Embryonic facial prominence (tissue), 1 donor: ENCODE measurements around the gene CFAP251.

Source experiments
- DNase-seq: peaks from one replicate; pipeline ENCODE4 v3.0.0-alpha.2; 2016; ENCODE audit errors: extremely low spot score

The CFAP251 gene

DNA sequence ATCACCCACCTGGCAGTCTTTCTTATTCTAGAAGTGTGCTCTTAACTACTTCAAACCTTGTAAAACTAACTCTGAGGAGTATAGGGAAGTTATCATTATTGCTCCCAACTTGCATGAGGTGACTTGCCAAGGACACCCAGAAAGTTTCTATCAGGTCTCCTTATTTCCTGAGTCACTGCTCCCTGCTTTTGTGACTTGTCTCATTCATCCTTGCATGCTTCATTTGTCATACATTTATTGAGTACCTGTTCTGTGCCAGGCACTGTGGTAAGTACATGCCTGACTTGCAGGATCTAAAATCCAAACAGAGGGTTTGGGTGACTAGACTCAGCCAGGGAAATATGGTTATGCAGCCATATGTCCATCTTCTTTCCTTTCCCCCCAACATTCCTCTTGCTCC, 25.5 kb downstream of the CFAP251 start:
- DNase-seq = no peak

DNA sequence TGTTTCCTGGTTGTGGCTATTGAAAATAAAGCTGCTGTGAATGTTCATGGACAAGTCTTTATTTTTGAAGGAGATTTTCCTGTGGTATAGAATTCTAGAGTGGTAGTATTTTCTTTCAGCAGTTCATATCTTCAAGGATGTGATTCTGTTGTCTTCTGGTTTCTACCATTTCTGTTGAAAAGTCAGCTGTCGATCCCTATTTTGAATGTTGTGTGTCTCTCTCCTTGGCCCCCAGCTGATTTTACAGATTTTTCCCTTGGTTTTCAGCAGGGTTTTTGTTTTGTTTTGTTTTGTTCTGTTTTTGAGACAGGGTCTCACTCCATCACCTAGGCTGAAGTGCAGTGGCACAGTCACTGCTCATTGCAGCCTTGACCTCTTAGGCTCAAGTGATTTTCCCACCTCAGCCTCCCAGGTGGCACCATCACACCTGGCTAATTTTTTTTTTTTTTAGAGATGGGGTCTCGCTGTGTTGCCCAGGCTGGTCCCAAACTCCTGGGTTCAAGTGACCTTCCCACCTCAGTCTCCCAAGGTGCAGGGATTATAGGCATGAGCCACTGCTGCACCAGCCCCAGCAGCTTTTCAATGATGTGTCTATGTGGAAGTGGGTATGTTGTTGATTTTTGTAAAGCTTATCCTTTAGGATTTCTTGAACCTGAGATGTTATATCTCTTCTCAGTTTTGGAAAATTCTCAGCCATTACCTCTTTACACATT, 28.1 kb downstream of the CFAP251 start:
- no peak for DNase-seq

DNA sequence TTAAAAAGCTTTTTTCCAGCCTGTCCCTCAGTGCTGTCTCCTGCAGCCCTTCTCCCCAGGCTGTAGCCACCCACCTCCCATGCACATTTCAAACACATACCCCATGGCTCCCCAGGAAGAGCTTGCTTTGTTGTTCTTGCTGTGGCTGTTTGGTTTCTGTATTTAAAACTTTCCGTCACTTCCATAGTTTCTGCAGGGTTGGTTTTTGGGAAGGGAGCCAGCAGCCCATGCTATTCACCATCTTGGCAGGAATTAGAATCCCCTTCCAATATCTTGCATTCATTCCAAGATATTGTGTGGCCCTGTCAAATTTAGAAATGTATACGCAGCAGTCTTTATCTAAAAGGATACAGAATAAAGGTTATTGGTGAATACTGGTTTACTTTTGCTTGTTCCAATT, 29.6 kb downstream of the CFAP251 start:
- DNase-seq = no peak

DNA sequence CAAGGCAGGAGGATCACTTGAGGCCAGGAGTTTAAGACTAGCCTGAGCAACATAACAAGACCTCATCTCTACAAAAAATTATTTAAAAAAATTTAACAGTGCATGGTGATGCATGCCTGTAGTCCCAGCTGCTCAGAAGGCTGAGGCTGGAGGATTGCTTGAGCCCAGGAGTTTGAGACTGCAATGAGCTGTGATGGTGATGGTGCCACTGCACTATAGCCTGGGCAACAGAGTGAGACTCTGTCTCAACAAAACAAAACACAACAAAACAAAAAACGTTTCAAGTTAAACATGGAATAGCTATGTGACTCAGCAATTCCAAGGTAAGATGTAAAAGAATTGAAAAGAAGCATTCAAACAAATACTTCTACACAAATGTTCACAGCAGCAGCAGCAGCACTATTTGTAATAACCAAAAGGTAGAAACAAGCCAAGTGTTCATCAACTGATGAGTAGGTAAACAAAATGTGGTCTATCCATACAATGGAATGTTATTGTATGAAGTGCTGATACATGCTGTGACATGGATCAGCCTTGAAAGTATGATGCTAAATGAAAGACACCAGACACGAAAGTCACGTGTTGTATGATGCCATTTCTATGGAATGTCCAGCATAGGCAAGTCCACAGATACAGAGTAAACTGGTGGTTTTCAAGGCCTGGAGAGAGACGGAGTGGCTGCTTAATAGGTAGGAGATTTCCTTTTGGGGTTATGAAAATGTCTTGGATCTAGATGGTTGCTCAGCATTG, 31.4 kb downstream of the CFAP251 start:
- no peak for DNase-seq

DNA sequence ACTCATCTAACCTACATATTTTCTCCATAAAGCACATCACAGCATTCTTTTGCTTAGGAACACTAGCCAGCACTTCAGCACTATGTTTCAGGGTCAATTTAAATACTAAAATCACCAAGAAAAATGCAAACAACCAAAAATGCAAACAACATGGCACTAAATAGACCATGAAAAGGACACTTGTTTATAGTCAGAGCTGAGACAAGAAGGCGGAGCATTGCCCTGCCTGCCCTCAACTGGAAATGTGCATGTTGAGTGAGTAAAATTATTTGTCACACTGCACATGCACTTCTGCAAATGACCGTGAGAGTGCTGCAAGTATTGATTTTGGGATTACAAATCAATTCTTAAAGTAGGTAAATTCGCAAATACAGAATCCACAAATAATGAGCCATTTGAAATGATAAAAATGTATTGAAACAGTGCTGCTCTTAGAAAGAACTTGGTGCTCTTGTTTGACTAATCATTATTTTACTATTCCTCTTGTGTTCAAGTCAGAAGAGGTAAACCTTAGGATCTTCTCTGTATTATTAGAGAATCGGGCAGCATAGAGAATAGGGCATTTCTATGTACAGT, 34.8 kb downstream of the CFAP251 start:
- no peak for DNase-seq

DNA sequence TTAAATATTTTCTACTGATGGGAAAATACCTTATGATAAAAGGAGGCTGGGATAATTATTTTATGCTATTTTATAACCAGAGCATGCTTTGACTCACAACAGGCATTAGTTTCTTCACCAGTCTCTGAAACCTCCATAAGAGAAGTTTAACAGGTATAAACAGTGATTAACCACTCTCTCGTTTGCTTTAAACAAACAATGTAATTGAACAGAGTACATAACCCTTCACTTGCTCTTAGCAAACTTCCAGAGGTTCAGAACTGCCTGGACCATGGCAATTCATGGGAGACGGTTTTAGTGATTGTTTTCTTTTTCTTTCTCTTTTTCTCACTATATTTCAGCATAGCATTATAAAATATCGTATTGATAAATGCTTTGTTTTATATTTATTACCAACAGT, 35.3 kb downstream of the CFAP251 start:
- DNase-seq = no peak

DNA sequence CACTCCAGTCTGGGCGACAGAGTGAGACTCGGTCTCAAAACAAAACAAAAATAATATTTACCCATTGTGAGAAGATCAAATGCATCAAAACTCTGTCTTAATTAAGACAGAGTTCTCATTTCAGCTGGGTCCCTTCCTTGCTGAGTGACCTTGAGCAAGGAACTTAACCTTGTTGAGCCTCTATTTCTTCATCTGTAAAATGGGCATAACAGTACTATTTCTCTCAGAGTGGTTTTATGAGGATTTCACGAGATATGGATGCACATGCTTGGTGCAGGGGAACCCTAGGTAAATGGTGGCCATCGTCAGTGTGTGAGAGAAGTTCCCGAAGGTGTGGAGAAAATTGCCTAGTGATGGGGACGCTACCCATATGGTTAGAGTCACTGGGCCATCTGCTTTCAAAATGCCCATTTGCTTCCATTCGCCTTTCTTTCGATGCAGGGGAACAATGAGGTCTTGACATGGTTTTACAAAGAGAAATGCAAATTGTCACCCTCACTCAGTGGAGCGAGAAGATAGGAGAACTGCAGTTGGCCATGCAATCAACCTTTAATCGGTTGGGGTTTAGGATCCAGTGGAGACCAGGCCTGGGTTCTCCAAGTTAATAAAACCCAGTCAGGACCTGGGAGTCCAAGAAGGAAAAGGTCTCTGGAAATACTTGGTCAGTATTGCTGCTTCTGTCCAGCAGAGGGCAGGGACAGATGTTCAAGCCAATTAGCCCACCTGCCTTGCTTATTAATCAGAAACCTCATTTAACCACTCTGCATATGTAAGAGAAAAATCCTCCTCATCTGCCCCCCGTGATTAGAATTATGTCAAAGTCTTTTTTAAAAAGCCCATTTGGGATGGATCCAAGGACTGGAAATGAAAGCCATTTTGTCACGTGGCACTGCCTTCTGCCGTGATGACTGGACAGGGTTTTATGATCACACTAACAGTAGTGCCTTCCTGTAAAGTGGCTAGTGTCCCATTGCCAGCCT, 37.2 kb downstream of the CFAP251 start:
- no peak for DNase-seq

DNA sequence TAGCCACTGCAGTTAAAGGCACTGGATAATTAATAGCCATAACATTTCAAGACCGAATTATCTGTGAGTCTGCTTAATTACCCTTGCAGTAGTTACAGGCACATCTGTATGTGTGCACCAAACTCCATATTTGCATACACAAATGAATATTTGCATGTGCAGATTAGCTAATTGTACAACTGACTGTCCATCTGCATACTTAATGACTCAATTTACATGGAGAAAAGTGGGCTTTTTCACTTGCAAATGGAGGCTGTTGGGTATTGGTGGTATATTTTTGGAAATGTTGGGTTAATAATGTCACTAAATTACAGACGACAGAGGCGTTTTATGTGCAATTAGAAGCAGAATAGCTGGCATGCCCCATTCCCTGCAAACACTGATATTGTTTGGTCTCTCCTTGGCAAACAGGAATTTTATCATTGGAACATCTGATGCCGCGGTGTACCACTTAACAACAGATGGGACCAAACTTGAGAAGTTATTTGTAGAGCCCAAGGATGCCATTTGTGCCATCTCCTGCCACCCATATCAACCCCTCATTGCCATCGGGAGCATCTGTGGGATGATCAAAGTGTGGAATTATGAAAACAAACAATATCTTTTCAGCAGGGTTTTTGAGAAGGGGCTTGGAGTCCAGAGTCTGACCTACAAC, 39.6 kb downstream of the CFAP251 start:
- no peak for DNase-seq

DNA sequence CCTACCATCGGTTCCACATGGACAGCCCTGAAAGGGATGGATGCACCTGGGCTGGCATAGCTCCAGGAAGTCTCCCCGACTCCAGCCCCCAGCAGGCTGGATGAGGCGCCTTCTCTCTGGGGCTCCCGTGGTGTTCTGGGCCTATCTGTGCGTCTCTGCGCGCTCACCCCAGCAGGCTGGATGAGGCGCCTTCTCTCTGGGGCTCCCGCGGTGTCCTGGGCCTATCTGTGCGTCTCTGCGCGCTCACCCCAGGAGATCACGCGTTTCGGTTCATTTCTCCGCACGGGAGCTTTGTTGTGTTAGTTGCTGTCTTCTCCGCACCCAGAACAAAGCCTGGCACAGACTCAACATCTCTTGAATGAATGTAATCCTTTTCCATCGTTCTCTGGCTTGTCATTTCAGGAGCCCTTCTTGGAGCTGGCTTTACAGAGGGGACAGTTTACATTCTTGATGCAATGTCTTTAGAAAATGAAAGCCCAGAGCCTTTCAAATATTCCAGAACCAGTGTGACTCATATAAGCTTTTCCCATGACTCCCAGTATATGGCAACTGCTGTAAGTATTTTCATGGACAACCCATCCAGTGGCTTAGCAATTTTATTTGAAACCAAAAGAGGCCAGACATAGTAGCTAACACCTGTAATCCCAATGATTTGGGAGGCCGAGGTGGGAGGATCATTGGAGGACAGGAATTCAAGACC, 40.3 kb downstream of the CFAP251 start:
- DNase-seq = no peak

DNA sequence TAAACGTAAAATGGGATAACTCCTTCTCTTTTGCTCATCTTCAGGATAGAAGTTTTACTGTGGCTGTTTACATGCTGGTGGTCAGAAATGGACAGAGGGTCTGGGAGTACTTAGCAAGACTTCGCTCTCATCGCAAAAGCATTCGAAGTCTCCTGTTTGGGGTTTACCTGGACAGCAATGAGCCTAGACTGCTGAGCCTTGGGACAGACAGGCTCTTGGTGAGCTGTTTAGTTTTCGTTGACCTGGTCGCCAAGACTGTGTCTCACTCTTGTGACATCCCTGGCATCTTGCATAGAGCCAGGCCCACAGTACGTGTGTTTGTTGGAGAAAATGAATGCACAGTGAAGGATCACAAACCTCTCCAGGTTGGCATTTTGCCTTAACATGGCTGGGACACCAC, 42.1 kb downstream of the CFAP251 start:
- no peak for DNase-seq

DNA sequence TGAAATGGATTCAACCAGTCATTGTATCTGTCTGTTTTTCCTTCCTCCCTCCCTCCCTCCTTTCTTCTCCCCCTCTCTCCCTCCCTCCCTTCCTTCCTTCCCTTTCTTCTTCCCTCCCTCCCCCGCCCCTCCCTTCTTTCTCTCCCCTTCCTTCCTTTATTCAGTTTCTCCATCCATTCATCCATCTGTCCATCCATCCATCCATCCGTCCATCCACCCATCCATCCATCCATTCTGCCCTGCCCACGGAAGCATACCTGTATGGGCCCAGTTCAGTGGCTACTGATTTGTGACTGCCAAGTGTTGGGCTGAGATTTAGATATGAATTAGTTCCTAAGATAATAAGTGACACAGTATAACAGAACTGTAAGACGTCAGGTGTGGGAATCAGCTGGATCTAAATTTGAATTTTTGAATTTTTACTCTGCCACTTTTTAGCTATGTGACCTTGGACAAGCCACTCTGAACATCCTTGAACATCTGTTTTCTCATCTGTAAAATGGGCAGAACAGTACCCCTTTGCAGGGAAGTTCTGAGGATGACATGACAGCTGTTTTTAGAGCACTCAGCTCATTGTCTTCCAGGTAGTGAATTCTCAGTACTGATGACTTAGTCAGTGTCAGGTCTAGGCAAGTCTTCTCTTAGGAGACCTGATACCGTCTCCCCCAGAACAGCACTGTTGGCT, 42.9 kb downstream of the CFAP251 start:
- DNase-seq = no peak

DNA sequence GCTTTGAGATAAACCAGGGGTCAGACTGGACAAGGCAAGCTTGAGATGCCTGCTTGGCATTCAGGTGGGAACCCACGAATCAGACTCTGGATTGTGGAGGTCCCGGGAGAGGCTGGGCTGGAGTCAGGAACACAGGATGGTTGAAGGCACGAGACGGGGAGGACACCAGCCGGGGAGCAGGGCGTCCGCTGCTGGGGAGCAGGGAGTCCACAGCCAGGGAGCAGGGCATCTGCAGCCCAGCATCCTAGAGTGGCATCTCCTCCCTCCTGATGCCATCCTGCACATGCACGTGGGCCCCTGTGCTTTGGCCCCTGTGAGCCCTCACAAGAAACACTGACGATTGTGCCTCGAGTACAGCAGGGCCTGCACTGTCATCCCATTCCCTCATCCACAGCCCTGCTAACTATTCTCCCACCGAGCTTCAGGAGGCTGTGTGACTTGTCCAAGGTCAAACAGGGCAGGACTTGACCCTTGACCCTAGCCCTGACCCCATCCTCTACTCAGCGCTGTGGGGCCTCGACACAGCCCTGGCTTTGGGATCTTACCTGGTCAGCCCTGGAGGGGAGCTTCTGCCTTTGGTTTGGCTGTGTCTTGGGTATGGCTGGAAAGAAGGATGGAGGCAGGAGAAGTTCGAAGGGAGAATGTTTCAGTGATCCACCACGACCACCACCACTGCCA, 45.1 kb downstream of the CFAP251 start:
- DNase-seq = no peak

DNA sequence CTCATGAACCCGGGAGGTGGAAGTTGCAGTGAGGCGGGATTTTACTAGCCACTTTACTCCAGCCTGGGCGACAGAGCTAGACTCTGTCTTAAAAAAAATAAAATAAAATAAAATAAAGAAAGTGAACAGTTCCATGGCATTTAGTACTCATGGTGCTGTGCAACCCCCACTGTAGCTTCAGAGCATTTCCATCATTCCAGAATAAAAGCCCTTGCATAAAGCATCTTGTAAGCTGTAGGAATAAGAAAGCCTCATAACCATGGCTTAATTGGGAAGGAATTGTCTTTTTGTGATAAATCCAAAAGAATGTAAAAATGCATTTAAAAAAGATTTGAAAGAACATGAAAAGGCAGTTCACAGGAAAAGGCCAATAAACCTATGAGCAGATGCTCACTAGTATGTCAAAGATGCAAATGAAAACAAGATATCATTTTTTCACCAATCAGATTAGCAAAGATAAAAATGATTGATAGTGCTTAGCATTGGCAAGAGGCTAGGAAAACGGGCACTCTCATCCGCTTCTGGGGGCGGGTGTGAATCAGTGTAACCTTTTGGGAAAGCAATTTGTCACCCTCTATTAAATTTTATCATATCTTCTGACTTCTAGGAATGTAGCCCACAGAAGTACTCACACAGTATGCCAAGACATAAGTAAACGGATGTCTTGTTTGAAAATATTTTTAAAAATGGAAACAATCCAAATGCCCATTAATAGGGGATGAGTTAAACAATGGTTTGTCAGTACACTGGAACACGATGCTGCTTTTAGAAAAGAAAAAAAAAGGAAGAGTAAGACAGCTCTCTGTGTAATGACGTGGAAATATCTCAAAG, 46.6 kb downstream of the CFAP251 start:
- no peak for DNase-seq

DNA sequence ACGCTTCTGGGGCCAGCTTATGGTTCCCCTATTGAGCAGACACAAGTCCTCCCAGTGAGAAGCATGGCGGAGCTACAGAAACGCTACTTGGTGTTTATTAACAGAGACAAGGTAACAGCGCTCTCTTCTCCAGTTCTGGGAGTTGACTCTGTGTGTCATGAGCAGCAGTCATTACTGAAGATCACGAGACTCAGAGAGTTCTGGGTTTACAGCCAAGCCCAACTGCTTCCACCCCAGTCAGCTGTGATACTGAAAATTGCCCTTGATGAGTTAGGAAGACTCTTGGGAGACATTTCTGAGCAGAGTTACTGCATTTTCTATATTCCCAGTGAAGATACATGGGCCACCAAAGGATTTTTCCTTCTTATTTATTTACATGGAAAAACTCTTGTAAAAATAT, 48.6 kb downstream of the CFAP251 start:
- no peak for DNase-seq

DNA sequence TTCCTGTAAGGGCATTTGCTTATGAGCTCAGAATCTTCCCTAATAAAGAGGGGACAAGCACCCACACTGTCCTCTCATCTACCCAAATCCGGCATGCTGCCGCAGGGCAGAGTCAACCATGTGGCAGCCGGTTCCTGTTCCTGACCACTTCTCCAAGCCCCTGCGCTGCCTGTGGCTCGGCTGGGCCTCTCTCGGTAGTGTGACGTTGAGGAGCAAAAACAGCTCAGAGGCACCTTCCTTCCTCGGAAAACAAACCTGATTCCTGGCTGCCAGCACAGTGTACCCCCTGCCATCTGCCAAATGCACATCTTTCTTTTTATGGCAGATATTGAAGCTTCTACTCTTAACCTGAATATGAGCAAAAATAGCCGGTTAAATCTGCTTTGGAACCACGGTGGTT, 50.5 kb downstream of the CFAP251 start:
- no peak for DNase-seq

DNA sequence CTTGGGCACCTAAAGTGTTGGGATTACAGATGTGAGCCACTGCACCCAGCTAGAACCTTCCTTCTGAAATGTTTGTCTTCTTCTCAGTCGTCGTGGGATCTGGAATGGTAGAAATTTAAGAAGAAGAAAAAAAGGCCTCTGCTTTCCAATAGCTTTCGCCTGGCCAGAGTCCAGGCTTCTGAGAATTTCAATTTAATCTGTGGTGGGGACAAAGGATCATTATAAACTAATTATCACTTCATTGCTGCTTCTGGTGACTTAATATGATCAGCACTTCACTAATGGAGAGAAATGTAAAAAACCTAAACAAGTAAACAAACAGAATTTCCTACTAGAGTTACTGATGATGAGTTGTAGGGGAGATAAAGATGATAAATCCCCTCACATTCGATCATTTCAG, 51.3 kb downstream of the CFAP251 start:
- no peak for DNase-seq

DNA sequence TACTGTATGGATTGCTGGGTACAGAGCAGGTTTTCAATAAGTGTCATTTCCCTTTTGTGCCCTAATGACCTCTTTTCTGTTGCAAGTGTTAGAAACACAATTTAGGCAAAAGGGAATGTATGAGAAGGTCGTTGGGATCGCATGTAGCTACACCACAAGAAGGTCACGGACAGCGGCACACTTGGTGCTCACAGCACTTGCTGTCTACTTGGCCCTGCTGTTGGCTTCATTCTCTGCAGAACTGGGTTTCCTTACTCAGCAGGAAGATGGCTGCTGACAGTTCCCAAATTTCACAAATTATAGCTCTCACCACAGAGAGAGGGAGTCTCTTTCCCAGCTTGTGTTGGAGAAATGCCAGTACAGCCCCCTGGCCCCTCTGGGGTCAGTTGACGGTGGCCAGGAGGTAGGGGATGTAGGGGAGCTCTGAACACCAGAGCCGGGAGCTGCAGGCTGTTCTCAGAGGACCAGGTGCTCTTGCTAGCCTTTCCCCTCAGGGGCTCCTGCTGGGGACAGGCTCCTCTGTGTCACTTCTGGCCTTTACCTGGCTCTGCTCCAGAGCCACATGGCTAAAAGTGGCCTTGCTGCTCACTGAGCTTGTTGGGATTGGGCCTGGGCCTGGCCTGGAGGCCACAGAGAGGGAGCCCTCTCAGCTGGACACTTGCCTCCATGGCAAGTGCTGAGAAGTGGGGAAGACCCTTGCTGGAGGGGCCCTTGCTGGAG, 52.3 kb downstream of the CFAP251 start:
- DNase-seq = no peak
